HCT116 (cell line): Measurements from ENCODE around the gene KRTAP3-3. TPM values are rescaled to one million over a fixed set of nuclear protein-coding genes. Genes with fewer than 3 reads are reported as not detected.

Experiments
- ATAC-seq: fragments of 200-7000 bp; cut with Tn5 transposase; 2 replicates; pipeline ENCODE4 v1.9.1; 2020; ENCODE audit warnings: mild to moderate bottlenecking, moderate library complexity
- BruUV-seq: library from RNA; stranded (reverse); fragments of 400-500 nt; replicated peaks from 2 replicates; lab custom pipeline; 2021; lab: Mats Ljungman, UMichigan
- CTCF ChIA-PET: fragments of 300-600 bp; sonication (Branson Sonifier 250); formaldehyde crosslinking; loops from one replicate; lab custom pipeline; 2021; ENCODE audit warnings: antibody characterized with exemption; lab: Charles Lee
- POLR2A ChIA-PET: fragments of 300-600, 350-600 bp; sonication (Branson Sonifier 250); formaldehyde crosslinking; loops from one replicate; lab custom pipeline; 2021; ENCODE audit warnings: antibody characterized with exemption; lab: Charles Lee
- RAD21 ChIA-PET, 2 experiments: fragments of 300-600 bp; sonication (Branson Sonifier 250); formaldehyde crosslinking; loops; one replicate each; lab custom pipeline; 2023; ENCODE audit warnings: low total read pairs in 2 of 2; ENCODE audit not compliant: uncharacterized antibody in 2 of 2, unreplicated experiment in 2 of 2, low non-redundant PET in 1 of 2; lab: Charles Lee
- DNase-seq: peaks from one replicate; pipeline ENCODE4 v3.0.0-alpha.2; 2010; ENCODE audit warnings: low read depth, low spot score
- H2AFZ ChIP-seq: fragments of 200-600 bp; shearing (Covaris generic), sonication (generic); 2 replicates; pipeline ENCODE4 v1.6.1; 2017; ENCODE audit warnings: low read depth, mixed run types, mixed read lengths, antibody characterized with exemption, low read length; ENCODE audit not compliant: poor library complexity, severe bottlenecking
- H3K27ac ChIP-seq: 2 replicates; pipeline ENCODE4 v1.5.1; 2012; ENCODE audit warnings: low read depth, low read length
- H3K27me3 ChIP-seq: fragments of 200-600 bp; sonication (generic); 2 replicates; pipeline ENCODE4 v1.6.1; 2016; ENCODE audit warnings: mixed run types, low read length, mixed read lengths; ENCODE audit not compliant: insufficient read depth
- H3K36me3 ChIP-seq, 2 experiments: fragments of 200-500 bp in 1 of 2; fragments of 200-600 bp in 1 of 2; sonication (Bioruptor generic) in 1 of 2; sonication (generic) in 1 of 2; 2 replicates each; pipeline versions ENCODE4 v1.5.1 to v1.6.1; 2014 to 2016; ENCODE audit warnings: low read length in 2 of 2, inconsistent platforms in 1 of 2, mixed read lengths in 1 of 2, mixed run types in 1 of 2; ENCODE audit not compliant: insufficient read depth in 2 of 2, control insufficient read depth in 1 of 2
- H3K4me1 ChIP-seq, 2 experiments: fragments of 200-600 bp in 1 of 2; sonication (generic) in 1 of 2; 2 replicates each; pipeline versions ENCODE4 v1.5.1 to v1.6.1; 2012 to 2017; ENCODE audit warnings: low read length in 2 of 2, inconsistent platforms in 1 of 2, mild to moderate bottlenecking in 1 of 2, mixed read lengths in 1 of 2, mixed run types in 1 of 2, moderate library complexity in 1 of 2; ENCODE audit not compliant: insufficient read depth in 2 of 2, control insufficient read depth in 1 of 2
- H3K4me2 ChIP-seq: fragments of 200-600 bp; sonication (generic); 2 replicates; pipeline ENCODE4 v1.6.1; 2017; ENCODE audit warnings: mixed run types, low read length, mixed read lengths
- H3K4me3 ChIP-seq, 2 experiments: fragments of 200-600 bp in 1 of 2; sonication (generic) in 1 of 2; replicated peaks in 1 of 2; 2 replicates each; pipeline ENCODE4 v1.5.1; 2011 to 2016; ENCODE audit warnings: low read length in 2 of 2, control low read depth in 1 of 2, low read depth in 1 of 2, mild to moderate bottlenecking in 1 of 2, mixed read lengths in 1 of 2, mixed run types in 1 of 2
- H3K79me2 ChIP-seq: fragments of 200-600 bp; sonication (generic); 2 replicates; pipeline ENCODE4 v1.6.1; 2017; ENCODE audit warnings: mild to moderate bottlenecking, mixed run types, low read length, moderate library complexity, mixed read lengths; ENCODE audit not compliant: insufficient read depth
- H3K9ac ChIP-seq: fragments of 200-600 bp; sonication (generic); 2 replicates; pipeline ENCODE4 v1.6.1; 2016; ENCODE audit warnings: low read length, mixed read lengths
- H3K9me2 ChIP-seq: fragments of 200-600 bp; sonication (generic), shearing (Covaris generic); 2 replicates; pipeline ENCODE4 v1.6.1; 2017; ENCODE audit warnings: mixed run types, mild to moderate bottlenecking, moderate library complexity; ENCODE audit not compliant: insufficient read depth
- H3K9me3 ChIP-seq, 2 experiments: fragments of 200-500 bp in 1 of 2; fragments of 200-600 bp in 1 of 2; sonication (Bioruptor generic) in 1 of 2; sonication (generic) in 1 of 2; 2 replicates each; pipeline ENCODE4 v1.6.1; 2014 to 2017; ENCODE audit warnings: low read length in 2 of 2, mixed read lengths in 2 of 2, inconsistent platforms in 1 of 2, low read depth in 1 of 2, mild to moderate bottlenecking in 1 of 2, mixed run types in 1 of 2, moderate library complexity in 1 of 2; ENCODE audit not compliant: control insufficient read depth in 1 of 2, insufficient read depth in 1 of 2
- H4K20me1 ChIP-seq: fragments of 200-600 bp; sonication (generic), shearing (Covaris generic); 2 replicates; pipeline ENCODE4 v1.6.1; 2017; ENCODE audit warnings: mixed run types, mild to moderate bottlenecking, moderate library complexity; ENCODE audit not compliant: insufficient read depth
- ATF3 ChIP-seq: IDR thresholded peaks from 2 replicates; pipeline ENCODE4 v1.6.1; 2012
- CBX3 ChIP-seq: IDR thresholded peaks from 2 replicates; pipeline ENCODE4 v1.6.1; 2012; ENCODE audit warnings: low read depth
- EGR1 ChIP-seq: IDR thresholded peaks from 2 replicates; pipeline ENCODE4 v1.6.1; 2012; ENCODE audit warnings: low read depth
- ELF1 ChIP-seq: IDR thresholded peaks from 2 replicates; pipeline ENCODE4 v1.6.1; 2012; ENCODE audit warnings: low read depth, borderline replicate concordance
- EZH2 ChIP-seq: fragments of 200-600 bp; sonication (generic); IDR thresholded peaks from 2 replicates; pipeline ENCODE4 v1.6.1; 2017; ENCODE audit warnings: antibody characterized with exemption, mixed run types
- EZH2phosphoT487 ChIP-seq: fragments of 200-600 bp; IDR thresholded peaks from 2 replicates; pipeline ENCODE4 v1.6.1; 2018; ENCODE audit warnings: antibody characterized with exemption, borderline replicate concordance
- FOSL1 ChIP-seq: IDR thresholded peaks from 2 replicates; pipeline ENCODE4 v1.6.1; 2012; ENCODE audit warnings: low read depth
- JUND ChIP-seq: IDR thresholded peaks from 2 replicates; pipeline ENCODE4 v1.6.1; 2012
- POLR2A ChIP-seq: IDR thresholded peaks from 2 replicates; pipeline ENCODE4 v1.7.0; 2011; ENCODE audit warnings: borderline replicate concordance; ENCODE audit not compliant: insufficient read depth, insufficient read length; ENCODE audit errors: extremely low read depth
- POLR2AphosphoS5 ChIP-seq: IDR thresholded peaks from 2 replicates; pipeline ENCODE4 v1.6.1; 2011; ENCODE audit warnings: mild to moderate bottlenecking, low read depth, low read length, moderate library complexity
- SIN3A ChIP-seq: IDR thresholded peaks from 2 replicates; pipeline ENCODE4 v1.6.1; 2012; ENCODE audit warnings: low read depth
- SP1 ChIP-seq: IDR thresholded peaks from 2 replicates; pipeline ENCODE4 v1.6.1; 2012; ENCODE audit warnings: low read depth
- SRF ChIP-seq: IDR thresholded peaks from 2 replicates; pipeline ENCODE4 v1.6.1; 2012; ENCODE audit warnings: low read depth
- ZNF274 ChIP-seq: fragments of 200-500 bp; sonication (Bioruptor generic); IDR thresholded peaks from 2 replicates; pipeline ENCODE4 v1.6.1; 2014; ENCODE audit warnings: mild to moderate bottlenecking, low read depth, low read length, inconsistent platforms
- intact Hi-C: fragments of 100-400 bp; cut with micrococcal nuclease; formaldehyde crosslinking; loops from 2 replicates; pipeline ENCODE4 v1.10.0; 2022
- total RNA-seq: library from RNA; stranded (reverse); gene quantifications from one replicate; pipeline ENCODE4 v1.2.1, GENCODE V29; 2021; ENCODE audit not compliant: unreplicated experiment

Gene KRTAP3-3
- total RNA-seq, 1 experiment from 2014 or later: not detected

GRCh38 chr17:41013181-41013580, 19.2 kb upstream of the KRTAP3-3 start:
- no TSS peak for BruUV-seq
- no peak for DNase-seq
- peaks cover 0 to 6% of the 10 kb centered on the region in 2 experiments; a peak in 1 of 4 replicates for H3K4me1 ChIP-seq
- POLR2A ChIA-PET: no interaction called here
- H3K4me2 ChIP-seq: no peak overlapping the region
- RAD21 ChIA-PET: no interaction called here
- no peaks in the 10 kb centered on the region for H3K27me3 ChIP-seq
- no peaks in the 10 kb centered on the region for H4K20me1 ChIP-seq
- H3K9me2 ChIP-seq: no peaks in the 10 kb centered on the region
- H3K27ac ChIP-seq: no peak overlapping the region
- CTCF ChIA-PET: no interaction called here
- TF ChIP-seq EZH2 (no peak), EZH2phosphoT487 (no peak), JUND (no peak), SRF (no peak), POLR2AphosphoS5 (no peak), EGR1 (no peak), SIN3A (no peak), CBX3 (no peak), FOSL1 (no peak)
- no peak for ATAC-seq
- H3K9me3 ChIP-seq: no peaks in the 10 kb centered on the region
- no peak overlapping the region for H3K9ac ChIP-seq
- H3K4me3 ChIP-seq: no peak overlapping the region
- peak overlapping the region; percentile 17 for H2AFZ ChIP-seq
- no peaks in the 10 kb centered on the region for H3K36me3 ChIP-seq
- H3K79me2 ChIP-seq: no peaks in the 10 kb centered on the region
- intact Hi-C loops: no loop called here

- no peak for TF ChIP-seq EZH2phosphoT487
- no peak for TF ChIP-seq EZH2
- no peak for TF ChIP-seq ELF1
- TF ChIP-seq ZNF274: no peak
- TF ChIP-seq SP1: no peak
- no peak for TF ChIP-seq EGR1
- TF ChIP-seq POLR2A: no peak
- TF ChIP-seq ATF3: no peak
- TF ChIP-seq SIN3A: no peak
- TF ChIP-seq, all 23 proteins: peak for 0
- POLR2A ChIA-PET: no interaction called here
- Histone ChIP-seq H3K4me1 (peaks cover 0 to 6% of the 10 kb centered on the region in 2 experiments; a peak in 1 of 4 replicates), H3K79me2 (no peaks in the 10 kb centered on the region), H3K36me3 (no peaks in the 10 kb centered on the region), H3K27ac (no peak overlapping the region), H4K20me1 (no peaks in the 10 kb centered on the region), H3K27me3 (no peaks in the 10 kb centered on the region), H3K9me2 (no peaks in the 10 kb centered on the region), H3K4me2 (no peak overlapping the region), H3K9me3 (no peaks in the 10 kb centered on the region), H3K9ac (no peak overlapping the region), H3K4me3 (no peak overlapping the region), H2AFZ (no peak overlapping the region)
- DNase-seq (no peak), ATAC-seq (no peak)
- BruUV-seq: no TSS peak
- RAD21 ChIA-PET: no interaction called here
- CTCF ChIA-PET: no interaction called here
- intact Hi-C loops: no loop called here
Measured at GRCh38 chr17:41012326-41013120, 18.6 kb upstream of the KRTAP3-3 start.
